RWPE2 (cell line): ENCODE results near the gene PCNA.

ENCODE experiments used
- ATAC-seq: fragments of 200-7000 bp; cut with Tn5 transposase; 3 replicates; pipeline ENCODE4 v1.9.1; 2021; ENCODE audit warnings: low read depth
- DNase-seq: peaks from one replicate; pipeline ENCODE4 v3.0.0-alpha.2; 2020; ENCODE audit warnings: low spot score
- H3K27ac ChIP-seq: fragments of 450-650 bp; 2 replicates; pipeline ENCODE4 v1.5.1; 2017; ENCODE audit warnings: mild to moderate bottlenecking; ENCODE audit not compliant: poor library complexity, severe bottlenecking
- H3K27me3 ChIP-seq: fragments of 250-450 bp; sonication (Bioruptor Pico); 2 replicates; pipeline ENCODE4 v1.5.1; 2021; ENCODE audit warnings: mild to moderate bottlenecking, moderate library complexity; ENCODE audit not compliant: insufficient read depth, poor library complexity, severe bottlenecking
- H3K36me3 ChIP-seq: fragments of 250-450 bp; sonication (Bioruptor Pico); 2 replicates; pipeline ENCODE4 v1.5.1; 2020; ENCODE audit warnings: low read depth, mild to moderate bottlenecking, moderate library complexity
- H3K4me1 ChIP-seq: fragments of 250-450 bp; sonication (Bioruptor Pico); 2 replicates; pipeline ENCODE4 v1.5.1; 2021; ENCODE audit warnings: mild to moderate bottlenecking, moderate library complexity; ENCODE audit not compliant: insufficient read depth, poor library complexity, severe bottlenecking
- H3K4me3 ChIP-seq: fragments of 250-450 bp; sonication (Bioruptor Pico); 2 replicates; pipeline ENCODE4 v1.5.1; 2021; ENCODE audit warnings: mild to moderate bottlenecking, moderate library complexity; ENCODE audit not compliant: severe bottlenecking
- H3K9me3 ChIP-seq: fragments of 250-450 bp; sonication (Bioruptor Pico); 2 replicates; pipeline ENCODE4 v1.5.1; 2021; ENCODE audit warnings: mild to moderate bottlenecking, moderate library complexity; ENCODE audit not compliant: severe bottlenecking
- CTCF ChIP-seq: fragments of 450-650 bp; IDR thresholded peaks from one replicate; pipeline ENCODE4 v1.5.1; 2017; ENCODE audit warnings: mild to moderate bottlenecking, moderate library complexity; ENCODE audit not compliant: poor library complexity, severe bottlenecking

The PCNA gene

GRCh38 chr20:5065166-5065878 is 54.4 kb downstream of the PCNA start:
- no peak for DNase-seq
- no peak for ATAC-seq
- no peak for TF ChIP-seq CTCF
- H3K27ac ChIP-seq, result peak overlapping the region; percentile 73
- no peaks in the 10 kb centered on the region for H3K9me3 ChIP-seq
- H3K27me3 ChIP-seq, result no peaks in the 10 kb centered on the region
- no peaks in the 10 kb centered on the region for H3K36me3 ChIP-seq
- H3K4me3 ChIP-seq, result no peak overlapping the region
- peaks cover 26% of the 10 kb centered on the region for H3K4me1 ChIP-seq
